ENCODE data around the gene GPSM1.

GPSM1 gene

DNA sequence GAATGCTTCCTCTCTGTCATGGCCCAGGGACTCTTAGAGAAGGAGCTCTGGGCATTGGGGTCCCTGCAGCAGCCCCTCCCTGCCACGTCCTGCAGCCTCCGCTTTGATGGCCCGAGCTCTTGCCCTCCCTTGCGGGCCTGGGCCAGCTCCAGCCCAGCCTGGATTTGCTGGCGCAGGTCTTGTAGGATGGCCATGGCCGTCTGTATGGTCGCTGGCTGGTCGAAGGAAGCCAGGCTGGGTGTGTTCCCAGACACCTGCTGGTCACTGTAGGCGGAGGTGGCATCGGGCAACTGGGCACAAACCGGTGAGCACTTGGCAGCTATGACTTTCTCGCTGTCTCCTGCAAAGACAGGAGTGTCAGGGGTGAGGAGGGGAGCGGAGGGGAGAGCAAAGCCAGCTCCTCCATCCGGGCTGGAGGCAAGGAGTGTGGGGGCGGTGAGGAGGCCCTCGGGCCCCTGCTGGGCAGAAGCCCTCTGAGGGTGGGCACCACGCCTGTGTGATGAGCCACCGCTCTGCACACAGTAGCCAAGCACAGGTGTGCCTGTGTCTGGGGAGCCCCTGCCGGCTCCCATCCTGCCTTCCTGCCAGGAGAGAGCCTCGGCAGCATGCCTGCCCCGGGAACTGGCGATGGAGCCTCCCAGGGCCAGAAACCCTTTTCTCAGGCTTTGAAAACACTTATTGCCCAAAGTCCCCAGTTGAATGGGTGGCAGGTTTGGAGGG, 35.9 kb upstream of the GPSM1 start:
- DNase-seq: no peak

- no peak for DNase-seq
Measured at GRCh38 chr9:136292026-136292538, 35.3 kb upstream of the GPSM1 start.

- DNase-seq: peak; percentile 43
Measured at GRCh38 chr9:136292591-136293448, 34.5 kb upstream of the GPSM1 start.

DNA sequence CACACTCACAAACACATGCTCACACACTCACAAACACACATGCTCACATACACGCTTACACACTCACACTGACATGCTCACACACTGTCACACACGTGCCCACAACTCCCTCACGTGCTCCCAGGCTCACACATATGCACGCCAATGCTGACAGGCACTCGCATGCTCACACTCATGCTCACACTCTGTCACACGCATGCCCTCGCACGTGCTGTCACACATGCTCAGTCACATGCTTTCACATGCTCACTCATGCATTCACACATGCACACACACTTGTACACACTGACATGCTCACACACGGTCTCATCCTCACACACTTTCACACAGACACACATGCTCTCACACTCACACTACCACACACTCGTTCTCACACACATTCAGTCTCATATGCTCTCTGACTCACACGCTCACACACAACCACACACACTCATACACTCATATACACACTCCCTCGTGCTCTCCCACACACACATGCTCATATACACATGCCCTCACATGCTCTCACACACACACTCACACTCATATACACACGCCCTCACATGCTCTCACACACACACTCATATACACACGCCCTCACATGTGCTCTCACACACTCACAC, 33.8 kb upstream of the GPSM1 start:
- DNase-seq: no peak

DNA sequence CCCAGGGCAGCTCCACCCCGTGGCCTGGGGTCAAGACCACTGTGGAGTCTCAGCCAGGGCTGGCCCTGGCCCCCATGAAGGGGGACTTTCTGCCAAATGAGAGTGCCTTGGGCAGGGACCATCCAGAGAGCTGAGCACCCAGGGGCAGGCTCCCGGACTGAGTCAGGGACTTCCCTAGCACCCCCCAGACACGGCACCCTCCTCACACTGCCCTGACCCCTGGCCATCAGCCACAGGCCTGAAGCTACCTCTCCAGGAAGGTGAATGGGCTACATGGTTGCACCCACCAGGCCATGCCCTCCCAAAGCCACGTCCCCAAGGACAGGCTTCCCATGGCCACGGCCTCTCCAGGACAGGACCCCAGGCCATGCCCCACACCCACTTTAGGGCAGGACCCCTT, 32.9 kb upstream of the GPSM1 start:
- no peak for DNase-seq

DNA sequence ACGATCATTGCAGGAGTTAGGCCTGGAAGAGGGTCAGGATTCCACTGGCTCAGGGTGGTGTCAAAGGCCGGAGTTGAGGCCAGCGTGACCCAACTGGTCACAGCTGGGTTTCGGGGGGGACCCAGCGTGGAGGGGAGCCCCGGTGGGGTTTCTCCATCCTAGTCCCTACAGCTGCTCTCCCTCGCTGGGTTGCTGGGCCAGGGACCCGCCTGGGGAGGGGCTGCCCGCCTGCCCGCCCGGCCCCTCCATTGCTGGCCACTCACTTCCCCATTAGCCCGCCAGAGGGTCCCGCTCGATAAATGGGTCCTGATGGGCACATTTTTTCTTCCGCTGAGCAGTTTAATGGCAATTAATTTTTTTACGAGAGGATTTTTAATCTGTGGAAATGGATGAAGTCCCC, 32.3 kb upstream of the GPSM1 start:
- DNase-seq: no peak

DNA sequence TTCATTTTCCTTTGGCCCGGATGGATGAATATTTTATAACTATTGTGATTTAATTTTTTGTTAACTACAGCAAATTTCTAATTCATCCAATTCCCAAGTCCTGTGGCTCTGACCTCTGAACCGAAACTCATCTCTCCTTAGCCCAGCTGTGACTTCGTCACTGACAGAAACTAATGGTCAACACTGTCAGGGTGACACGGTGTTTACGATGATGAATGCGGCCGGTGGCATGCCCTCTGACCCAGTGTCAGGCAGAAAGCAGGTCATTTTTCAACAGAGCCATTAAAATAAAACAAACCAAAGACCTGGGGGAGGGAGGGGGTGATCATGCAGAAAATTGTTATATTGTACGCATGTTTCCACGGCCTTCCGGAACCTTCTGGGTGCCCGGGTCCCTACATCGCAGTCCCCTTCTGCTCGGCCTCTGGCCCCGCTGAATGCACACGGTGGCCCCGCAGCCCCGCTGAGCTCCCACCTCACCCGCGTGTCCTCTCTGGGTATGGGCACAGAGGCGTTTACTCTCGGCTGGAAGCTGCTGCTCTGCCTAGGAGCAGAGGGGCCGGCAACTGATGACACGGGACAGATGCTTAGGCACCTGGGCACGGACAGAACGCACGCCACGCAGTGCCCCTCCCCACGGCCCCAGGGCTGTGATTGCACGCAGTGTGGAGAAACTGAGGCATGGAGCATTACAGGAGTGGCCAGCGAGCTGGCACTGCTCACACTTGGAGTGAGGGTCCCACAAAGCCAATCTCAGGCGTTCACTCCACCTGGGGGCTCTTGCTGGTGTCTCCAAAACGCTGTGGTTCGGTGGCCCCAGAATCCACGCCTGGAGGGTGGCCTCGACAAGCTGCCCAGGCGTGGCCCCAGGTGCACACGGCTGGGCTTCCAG, 31.6 kb upstream of the GPSM1 start:
- no peak for DNase-seq

DNA sequence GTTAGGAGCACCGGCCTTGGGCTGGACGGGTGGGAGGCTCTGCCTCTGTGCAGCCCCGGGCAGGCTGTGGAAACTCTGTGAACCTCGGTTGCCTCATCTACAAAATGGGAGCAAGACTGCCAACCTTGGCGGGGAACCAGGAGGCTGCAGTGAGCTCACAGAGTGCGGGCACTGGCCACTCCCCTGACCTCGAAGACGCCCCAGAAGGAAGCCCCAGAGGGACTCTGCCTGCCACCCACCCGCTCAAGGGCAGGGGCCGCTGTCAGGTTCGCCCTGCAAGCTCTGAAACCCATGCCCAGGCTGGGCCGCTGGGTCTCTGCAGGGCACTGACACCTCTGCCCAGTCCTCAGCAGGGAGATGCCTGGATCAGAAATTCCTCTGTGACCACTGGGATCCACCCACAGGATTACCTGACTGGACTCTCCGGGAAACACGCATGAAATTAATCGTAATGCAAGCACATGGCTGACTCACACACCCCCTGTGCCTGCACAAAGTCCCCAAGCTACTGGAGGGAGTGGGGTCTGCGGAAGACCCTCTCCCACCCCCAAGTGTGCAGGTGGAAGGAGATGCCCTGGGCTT, 30.8 kb upstream of the GPSM1 start:
- DNase-seq: no peak

DNA sequence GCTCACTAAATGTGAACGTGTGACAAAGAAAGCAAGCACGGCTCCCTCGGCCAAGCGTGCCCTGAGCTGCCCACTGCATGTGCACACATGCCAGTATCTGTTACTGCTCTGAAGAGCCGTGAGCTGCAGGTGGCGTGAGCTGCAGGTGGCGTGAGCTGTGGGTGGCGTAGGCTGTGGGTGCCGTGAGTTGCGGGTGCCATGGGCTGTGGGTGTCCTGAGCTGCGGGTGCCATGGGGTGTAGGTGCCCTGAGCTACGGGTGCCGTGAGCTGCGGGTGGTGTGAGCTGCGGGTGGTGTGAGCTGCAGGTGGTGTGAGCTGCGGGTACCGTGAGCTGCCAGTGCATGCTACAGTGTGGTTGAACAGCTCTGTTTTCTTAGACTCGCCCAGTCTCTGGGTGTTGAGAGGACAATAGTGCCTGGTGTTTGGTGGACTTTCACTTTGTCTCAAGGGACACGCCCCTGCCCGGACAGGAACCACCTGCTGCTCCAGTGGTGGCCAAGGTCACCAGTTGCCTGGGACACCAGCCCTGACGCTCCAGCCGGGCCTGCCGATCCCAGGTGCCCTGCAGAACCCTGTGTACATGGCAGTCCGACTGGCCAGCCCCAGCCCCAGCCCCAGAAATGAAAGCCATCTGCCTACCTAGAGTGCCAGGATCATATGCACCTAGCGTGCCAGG, 30.2 kb upstream of the GPSM1 start:
- peak; percentile 47 for DNase-seq

DNA sequence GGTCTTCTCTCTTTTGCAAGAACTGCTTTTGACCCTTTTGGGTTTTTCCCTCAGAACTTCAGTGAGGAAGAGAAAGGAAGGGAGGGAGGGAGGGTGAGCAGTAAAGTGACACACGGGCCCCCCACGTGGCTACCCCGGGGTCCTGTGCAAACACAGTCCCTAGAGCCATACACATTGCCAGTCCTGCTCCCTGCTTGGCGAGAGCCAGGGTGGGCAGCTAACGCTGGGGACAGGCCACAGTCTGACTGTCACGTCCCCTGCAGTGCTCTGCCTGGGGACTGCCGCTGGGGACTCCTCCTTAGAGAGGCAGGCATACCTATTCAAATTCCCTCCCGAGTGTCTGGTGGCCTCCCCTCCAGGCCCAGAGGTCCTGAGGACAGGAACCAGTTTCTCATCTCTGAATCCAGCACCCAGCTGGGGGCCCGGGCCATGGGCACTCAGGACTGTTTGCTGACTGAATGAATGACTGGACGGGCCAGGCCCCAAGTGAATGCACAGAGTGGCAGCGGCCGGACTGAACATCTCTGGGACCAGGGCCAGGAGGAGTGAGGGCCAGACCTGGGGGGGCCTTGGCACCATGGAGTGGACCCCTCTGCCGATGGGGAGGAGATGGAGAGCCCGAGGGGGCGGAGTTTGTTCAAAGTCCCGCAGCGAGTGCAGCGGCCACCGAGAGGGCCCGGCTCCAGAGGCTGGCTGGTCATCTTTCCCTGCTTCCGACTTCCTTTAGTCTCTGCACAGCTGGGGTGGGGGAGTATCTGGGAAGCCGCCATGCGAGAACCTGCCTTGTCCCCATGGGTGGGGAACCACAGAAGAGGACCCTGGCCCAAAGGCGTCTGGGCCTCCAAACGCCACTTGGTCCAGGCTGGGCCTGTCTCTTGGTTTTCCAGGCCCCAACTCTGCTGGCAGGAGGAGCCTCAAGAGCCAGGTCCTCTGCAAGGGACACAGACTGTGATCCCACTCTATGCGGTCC, 29.3 kb upstream of the GPSM1 start:
- no peak for DNase-seq

DNA sequence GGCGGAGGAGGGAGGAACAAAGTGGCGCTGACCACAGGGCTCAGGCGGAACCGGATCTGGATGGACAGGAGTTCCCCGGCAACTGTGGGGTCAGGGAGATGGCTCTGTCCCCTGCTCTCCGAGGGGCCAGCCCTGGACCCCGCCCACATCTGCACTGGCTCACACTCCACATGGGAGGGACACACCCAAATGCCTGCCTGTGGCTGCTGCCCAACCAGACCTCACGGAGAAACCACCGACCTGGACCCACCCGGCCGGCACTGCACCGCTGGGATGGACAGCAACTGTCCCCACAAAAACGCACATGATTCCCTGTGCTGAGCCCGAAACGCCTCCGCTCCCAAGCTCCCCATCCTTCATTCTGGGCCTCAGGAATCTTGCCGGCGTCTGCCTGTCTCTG, 28.2 kb upstream of the GPSM1 start:
- no peak for DNase-seq

GRCh38 chr9:136299541-136299940, 27.8 kb upstream of the GPSM1 start:
- DNase-seq: no peak

GRCh38 chr9:136300016-136300545, 27.3 kb upstream of the GPSM1 start:
- no peak for DNase-seq

- DNase-seq: no peak
Measured at GRCh38 chr9:136300866-136301265, 26.5 kb upstream of the GPSM1 start.

- no peak for DNase-seq
Measured at GRCh38 chr9:136302527-136302926, 24.8 kb upstream of the GPSM1 start.

GRCh38 chr9:136303066-136303824, 24.1 kb upstream of the GPSM1 start:
- DNase-seq: no peak

GRCh38 chr9:136303825-136304416, 23.4 kb upstream of the GPSM1 start, which contains the start of gene CCDC187:
Gene CCDC187, minus strand, starts transcription at chr9:136304094. Its CDS starts 264 bp downstream, at chr9:136303830.
- DNase-seq: no peak

DNA sequence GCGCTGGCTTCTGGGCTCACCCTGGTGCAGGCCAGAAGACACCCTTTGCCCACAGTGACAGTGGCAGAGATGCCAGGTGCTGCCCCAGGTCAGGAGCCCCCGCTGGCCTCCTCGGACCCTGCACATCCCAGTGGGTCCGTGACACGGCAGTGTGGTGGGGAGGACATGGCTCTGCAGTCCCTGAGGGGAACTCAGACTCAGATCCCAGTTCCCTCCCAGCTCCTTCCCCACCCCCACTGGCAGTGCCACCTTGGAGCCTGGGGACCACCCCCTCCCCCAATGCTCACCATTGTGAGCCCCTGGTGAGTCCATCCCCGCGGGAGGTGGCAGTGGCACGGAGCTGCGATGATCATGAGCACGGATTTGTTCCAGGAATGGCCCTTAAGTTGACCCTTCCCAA, 22.9 kb upstream of the GPSM1 start:
- DNase-seq: no peak

DNA sequence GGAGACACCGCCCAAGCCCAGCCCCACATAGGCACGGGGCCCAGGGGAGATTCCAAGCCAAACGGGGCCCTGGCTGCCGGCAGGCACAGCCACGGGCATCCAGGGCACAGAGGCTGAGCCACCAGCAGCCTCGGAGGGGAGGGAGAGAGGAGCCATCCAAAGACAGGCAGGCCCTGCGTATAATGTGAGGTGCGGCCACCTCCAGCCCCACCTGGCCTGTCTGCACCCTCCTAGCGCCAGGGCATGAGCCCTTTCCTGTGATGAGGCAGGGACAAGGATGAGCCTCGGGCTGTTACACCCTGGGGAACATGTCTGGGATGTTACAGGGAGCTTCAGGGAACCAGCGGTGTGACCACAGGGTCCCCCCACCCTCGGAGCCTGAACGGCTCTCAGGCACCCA, 22.4 kb upstream of the GPSM1 start:
- DNase-seq: no peak
